Measurements from ENCODE around the gene FAM120C. TPM values are rescaled to one million over a fixed set of nuclear protein-coding genes. Genes with fewer than 3 reads are reported as not detected.

The FAM120C gene
- total RNA-seq, 1 experiment from 2014 or later: 6.1 TPM

DNA sequence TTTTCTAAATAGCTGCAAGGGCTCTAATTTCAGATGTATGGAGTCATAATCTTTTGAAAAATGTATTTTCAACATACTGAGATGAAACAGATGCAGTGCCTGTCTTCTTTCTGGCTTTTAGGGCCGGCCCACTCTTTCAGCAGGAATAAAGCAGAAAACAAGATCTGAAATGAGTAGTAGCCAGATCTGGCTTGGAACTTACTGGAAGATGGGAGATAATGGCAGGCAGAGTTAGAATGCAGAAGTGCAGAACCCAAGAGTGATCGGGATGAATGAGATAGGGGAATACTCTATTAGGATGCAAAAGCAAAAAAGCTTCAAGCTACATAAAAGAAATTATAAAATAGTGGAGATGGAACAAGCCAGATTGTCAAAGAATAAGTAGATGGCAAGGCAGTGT, 1.4 kb upstream of the FAM120C start:
- TF ChIP-seq RAD21 (IDR thresholded peaks at IDR 0.05; ENCODE audit: low read depth) (no peak), ZNF274 (IDR thresholded peaks at IDR 0.05; ENCODE audit: low read depth, low read length) (no peak), ZFX (IDR thresholded peaks at IDR 0.05) (no peak), FOSL1 (IDR thresholded peaks at IDR 0.05; ENCODE audit: low read depth) (no peak), ELF1 (IDR thresholded peaks at IDR 0.05; ENCODE audit: borderline replicate concordance, low read depth) (no peak), SRF (IDR thresholded peaks at IDR 0.05; ENCODE audit: low read depth) (no peak), EGR1 (IDR thresholded peaks at IDR 0.05; ENCODE audit: low read depth) (no peak), EZH2phosphoT487 (IDR thresholded peaks at IDR 0.05; ENCODE audit: borderline replicate concordance) (no peak), SIN3A (IDR thresholded peaks at IDR 0.05; ENCODE audit: low read depth) (no peak), POLR2AphosphoS5 (IDR thresholded peaks at IDR 0.05; ENCODE audit: low read depth, low read length) (no peak), POLR2A (IDR thresholded peaks at IDR 0.05; ENCODE audit: borderline replicate concordance, extremely low read depth, insufficient read depth, insufficient read length) (no peak), SP1 (IDR thresholded peaks at IDR 0.05; ENCODE audit: low read depth) (no peak)
- TF ChIP-seq, protein P1, sequence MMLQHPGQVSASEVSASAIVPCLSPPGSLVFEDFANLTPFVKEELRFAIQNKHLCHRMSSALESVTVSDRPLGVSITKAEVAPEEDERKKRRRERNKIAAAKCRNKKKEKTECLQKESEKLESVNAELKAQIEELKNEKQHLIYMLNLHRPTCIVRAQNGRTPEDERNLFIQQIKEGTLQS (IDR thresholded peaks at IDR 0.05): no peak
- TF ChIP-seq, protein P2, sequence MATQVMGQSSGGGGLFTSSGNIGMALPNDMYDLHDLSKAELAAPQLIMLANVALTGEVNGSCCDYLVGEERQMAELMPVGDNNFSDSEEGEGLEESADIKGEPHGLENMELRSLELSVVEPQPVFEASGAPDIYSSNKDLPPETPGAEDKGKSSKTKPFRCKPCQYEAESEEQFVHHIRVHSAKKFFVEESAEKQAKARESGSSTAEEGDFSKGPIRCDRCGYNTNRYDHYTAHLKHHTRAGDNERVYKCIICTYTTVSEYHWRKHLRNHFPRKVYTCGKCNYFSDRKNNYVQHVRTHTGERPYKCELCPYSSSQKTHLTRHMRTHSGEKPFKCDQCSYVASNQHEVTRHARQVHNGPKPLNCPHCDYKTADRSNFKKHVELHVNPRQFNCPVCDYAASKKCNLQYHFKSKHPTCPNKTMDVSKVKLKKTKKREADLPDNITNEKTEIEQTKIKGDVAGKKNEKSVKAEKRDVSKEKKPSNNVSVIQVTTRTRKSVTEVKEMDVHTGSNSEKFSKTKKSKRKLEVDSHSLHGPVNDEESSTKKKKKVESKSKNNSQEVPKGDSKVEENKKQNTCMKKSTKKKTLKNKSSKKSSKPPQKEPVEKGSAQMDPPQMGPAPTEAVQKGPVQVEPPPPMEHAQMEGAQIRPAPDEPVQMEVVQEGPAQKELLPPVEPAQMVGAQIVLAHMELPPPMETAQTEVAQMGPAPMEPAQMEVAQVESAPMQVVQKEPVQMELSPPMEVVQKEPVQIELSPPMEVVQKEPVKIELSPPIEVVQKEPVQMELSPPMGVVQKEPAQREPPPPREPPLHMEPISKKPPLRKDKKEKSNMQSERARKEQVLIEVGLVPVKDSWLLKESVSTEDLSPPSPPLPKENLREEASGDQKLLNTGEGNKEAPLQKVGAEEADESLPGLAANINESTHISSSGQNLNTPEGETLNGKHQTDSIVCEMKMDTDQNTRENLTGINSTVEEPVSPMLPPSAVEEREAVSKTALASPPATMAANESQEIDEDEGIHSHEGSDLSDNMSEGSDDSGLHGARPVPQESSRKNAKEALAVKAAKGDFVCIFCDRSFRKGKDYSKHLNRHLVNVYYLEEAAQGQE (IDR thresholded peaks at IDR 0.05; ENCODE audit: low read depth): no peak
- H3K4me3 ChIP-seq (replicated peaks in 1 of 2; ENCODE audit: low read depth in 1 of 2, low read length in 2 of 2): no peak overlapping the region
- no peaks in the 10 kb centered on the region for H4K20me1 ChIP-seq (ENCODE audit: insufficient read depth)
- no TSS peak for BruUV-seq (replicated peaks)
- H3K27ac ChIP-seq (ENCODE audit: low read depth, low read length): no peak overlapping the region
- CTCF ChIA-PET: no interaction called here
- POLR2A ChIA-PET: no interaction called here
- intact Hi-C loops (cut with micrococcal nuclease): loop anchor here (5.0 to 10.0 kb wide), 2 partner anchors 142 to 260 kb away; partner anchors contain the start of genes PHF8 and TSR2
- RAD21 ChIA-PET (ENCODE audit: low non-redundant PET in 1 of 2, low total read pairs in 2 of 2, uncharacterized antibody in 2 of 2, unreplicated experiment in 2 of 2): no interaction called here
- H2AFZ ChIP-seq (ENCODE audit: low read depth, low read length, poor library complexity, severe bottlenecking): no peak overlapping the region
- H3K27me3 ChIP-seq (ENCODE audit: insufficient read depth, low read length): no peaks in the 10 kb centered on the region
- no peaks in the 10 kb centered on the region for H3K36me3 ChIP-seq (ENCODE audit: control insufficient read depth in 1 of 2, insufficient read depth in 2 of 2, low read length in 2 of 2)
- peaks cover 31% of the 10 kb centered on the region for H3K79me2 ChIP-seq (ENCODE audit: insufficient read depth, low read length)
- no peak overlapping the region for H3K9ac ChIP-seq (ENCODE audit: low read length)
- H3K9me3 ChIP-seq (ENCODE audit: control insufficient read depth in 1 of 2, insufficient read depth in 1 of 2, low read depth in 1 of 2, low read length in 2 of 2): no peaks in the 10 kb centered on the region
- no peak overlapping the region for H3K4me2 ChIP-seq (ENCODE audit: low read length)
- ATAC-seq: no peak
- H3K9me2 ChIP-seq (ENCODE audit: insufficient read depth): no peaks in the 10 kb centered on the region
- H3K4me1 ChIP-seq (ENCODE audit: control insufficient read depth in 1 of 2, insufficient read depth in 2 of 2, low read length in 2 of 2): peaks cover 4 to 12% of the 10 kb centered on the region in 2 experiments; a peak in 3 of 4 replicates
- no peak for DNase-seq (ENCODE audit: low read depth, low spot score)
